SK-N-SH treated with all-trans-retinoic acid at 6 μM for 48 hours (cell line): ENCODE measurements around the gene EIF3I.

Experiments used
- ATAC-seq: fragments of 200-7000 bp; cut with Tn5 transposase; 3 replicates; pipeline ENCODE4 v1.9.1; 2020; ENCODE audit warnings: mild to moderate bottlenecking, moderate library complexity
- ARNTL ChIP-seq: fragments of 450-650 bp; formaldehyde crosslinking; IDR thresholded peaks from 2 replicates; pipeline ENCODE4 v1.5.0; 2020; ENCODE audit warnings: low read depth, mild to moderate bottlenecking, moderate library complexity, borderline replicate concordance
- BACH2 ChIP-seq: fragments of 250-450 bp; sonication (Bioruptor Pico); IDR thresholded peaks from 2 replicates; pipeline ENCODE4 v1.9.0; 2021; ENCODE audit warnings: mild to moderate bottlenecking, borderline replicate concordance
- CREB5 ChIP-seq: fragments of 250-450 bp; sonication (Bioruptor Pico); IDR thresholded peaks from 2 replicates; pipeline ENCODE4 v1.5.1; 2020; ENCODE audit warnings: low read depth, mild to moderate bottlenecking, moderate library complexity
- CSDC2 ChIP-seq: fragments of 250-450 bp; sonication (Bioruptor Pico); IDR thresholded peaks from 2 replicates; pipeline ENCODE4 v1.5.0; 2020; ENCODE audit warnings: mild to moderate bottlenecking, moderate library complexity
- CSRNP3 ChIP-seq: fragments of 250-450 bp; sonication (Bioruptor Pico); IDR thresholded peaks from 2 replicates; pipeline ENCODE4 v1.5.1; 2021; ENCODE audit warnings: mild to moderate bottlenecking, moderate library complexity
- ESRRG ChIP-seq: fragments of 250-450 bp; sonication (Bioruptor Pico); IDR thresholded peaks from 2 replicates; pipeline ENCODE4 v1.6.1; 2021; ENCODE audit warnings: mild to moderate bottlenecking
- GLIS3 ChIP-seq: fragments of 250-450 bp; sonication (Bioruptor Pico); IDR thresholded peaks from 2 replicates; pipeline ENCODE4 v1.5.0; 2020; ENCODE audit warnings: mild to moderate bottlenecking, moderate library complexity
- ISL1 ChIP-seq: fragments of 250-450 bp; sonication (Bioruptor Pico); IDR thresholded peaks from 2 replicates; pipeline ENCODE4 v2.1.2; 2022; ENCODE audit warnings: mild to moderate bottlenecking, moderate library complexity
- OSR1 ChIP-seq: fragments of 250-450 bp; sonication (Bioruptor Pico); IDR thresholded peaks from 2 replicates; pipeline ENCODE4 v1.8.0; 2022; ENCODE audit warnings: moderate library complexity, mild to moderate bottlenecking, inconsistent platforms
- PATZ1 ChIP-seq: fragments of 250-450 bp; sonication (Bioruptor Pico); IDR thresholded peaks from 2 replicates; pipeline ENCODE4 v1.8.0; 2020; ENCODE audit warnings: mild to moderate bottlenecking, moderate library complexity, borderline replicate concordance
- POU6F1 ChIP-seq: fragments of 250-450 bp; sonication (Bioruptor Pico); IDR thresholded peaks from 2 replicates; pipeline ENCODE4 v1.8.0; 2021; ENCODE audit warnings: low read depth, mild to moderate bottlenecking, moderate library complexity, borderline replicate concordance
- PPARA ChIP-seq: fragments of 250-450 bp; sonication (Bioruptor Pico); IDR thresholded peaks from 2 replicates; pipeline ENCODE4 v1.5.0; 2020; ENCODE audit warnings: mild to moderate bottlenecking, borderline replicate concordance
- RARB ChIP-seq: fragments of 250-450 bp; sonication (Bioruptor Pico); IDR thresholded peaks from 2 replicates; pipeline ENCODE4 v1.8.0; 2021; ENCODE audit warnings: mild to moderate bottlenecking, moderate library complexity
- SNAI2 ChIP-seq: fragments of 250-450 bp; sonication (Bioruptor Pico); IDR thresholded peaks from 2 replicates; pipeline ENCODE4 v1.5.0; 2020; ENCODE audit warnings: mild to moderate bottlenecking, moderate library complexity
- TCF4 ChIP-seq: fragments of 250-450 bp; sonication (Bioruptor Pico); IDR thresholded peaks from 2 replicates; pipeline ENCODE4 v1.8.0; 2021; ENCODE audit warnings: mild to moderate bottlenecking, moderate library complexity, borderline replicate concordance
- TOX ChIP-seq: fragments of 250-450 bp; sonication (Bioruptor Pico); IDR thresholded peaks from 2 replicates; pipeline ENCODE4 v1.8.0; 2021; ENCODE audit warnings: mild to moderate bottlenecking, moderate library complexity, borderline replicate concordance
- TSHZ2 ChIP-seq: fragments of 250-450 bp; sonication (Bioruptor Pico); IDR thresholded peaks from 2 replicates; pipeline ENCODE4 v1.5.0; 2020; ENCODE audit warnings: mild to moderate bottlenecking, moderate library complexity
- ZFP3 ChIP-seq: fragments of 250-450 bp; sonication (Bioruptor Pico); IDR thresholded peaks from 2 replicates; pipeline ENCODE4 v1.5.0; 2020; ENCODE audit warnings: mild to moderate bottlenecking, moderate library complexity
- ZFP30 ChIP-seq: fragments of 450-650 bp; formaldehyde crosslinking; IDR thresholded peaks from 2 replicates; pipeline ENCODE4 v1.5.0; 2022; ENCODE audit warnings: mild to moderate bottlenecking, moderate library complexity
- ZNF565 ChIP-seq: fragments of 450-650 bp; formaldehyde crosslinking; conservative IDR thresholded peaks from 2 replicates; pipeline ENCODE4 v1.5.0; 2020; ENCODE audit warnings: low read depth, mild to moderate bottlenecking, moderate library complexity
- ZNF70 ChIP-seq: fragments of 450-650 bp; formaldehyde crosslinking; IDR thresholded peaks from 2 replicates; pipeline ENCODE4 v1.5.0; 2020; ENCODE audit warnings: mild to moderate bottlenecking, moderate library complexity
- ZNF8 ChIP-seq: fragments of 450-650 bp; formaldehyde crosslinking; IDR thresholded peaks from 2 replicates; pipeline ENCODE4 v1.5.0; 2020; ENCODE audit warnings: mild to moderate bottlenecking, moderate library complexity

Gene EIF3I

GRCh38 chr1:32249831-32250525, 27.8 kb downstream of the EIF3I start:
- ATAC-seq, result no peak
- TF ChIP-seq ISL1 (no peak), BACH2 (CRISPR knock-in tag) (no peak), ESRRG (CRISPR knock-in tag) (no peak), ZFP30 (no peak), CSDC2 (CRISPR knock-in tag) (no peak), SNAI2 (CRISPR knock-in tag) (no peak), ZNF70 (CRISPR knock-in tag) (no peak), OSR1 (CRISPR knock-in tag) (no peak), RARB (CRISPR knock-in tag) (no peak), TCF4 (no peak), CREB5 (CRISPR knock-in tag) (no peak), ZNF8 (CRISPR knock-in tag) (no peak), TOX (CRISPR knock-in tag) (no peak), TSHZ2 (CRISPR knock-in tag) (no peak), PATZ1 (CRISPR knock-in tag) (no peak), CSRNP3 (CRISPR knock-in tag) (no peak), GLIS3 (no peak), POU6F1 (CRISPR knock-in tag) (no peak), ZNF565 (CRISPR knock-in tag) (no peak)

- no peak for ATAC-seq
- TF ChIP-seq RARB (CRISPR knock-in tag), result no peak
- no peak for TF ChIP-seq TCF4
- TF ChIP-seq PPARA (CRISPR knock-in tag), result no peak
- no peak for TF ChIP-seq TOX (CRISPR knock-in tag)
- no peak for TF ChIP-seq ZFP3 (CRISPR knock-in tag)
- TF ChIP-seq CSDC2 (CRISPR knock-in tag), result no peak
- no peak for TF ChIP-seq SNAI2 (CRISPR knock-in tag)
- TF ChIP-seq ARNTL (CRISPR knock-in tag), result no peak
- no peak for TF ChIP-seq PATZ1 (CRISPR knock-in tag)
- no peak for TF ChIP-seq TSHZ2 (CRISPR knock-in tag)
- no peak for TF ChIP-seq GLIS3
- TF ChIP-seq OSR1 (CRISPR knock-in tag), result no peak
- TF ChIP-seq BACH2 (CRISPR knock-in tag), result no peak
- no peak for TF ChIP-seq ZNF70 (CRISPR knock-in tag)
- TF ChIP-seq ZNF565 (CRISPR knock-in tag), result no peak
Measured at GRCh38 chr1:32250893-32251716, 28.9 kb downstream of the EIF3I start, which contains the start of gene LCK. TSS of gene LCK (plus strand) at chr1:32251265. CDS start at chr1:32274330, 23,065 bp downstream.
